ENCODE data around the gene RTN4R.

RTN4R gene

GRCh38 chr22:20246368-20247009, 21.6 kb downstream of the RTN4R start:
- no peak for DNase-seq (ENCODE audit: extremely low read depth, low read depth)
- no peak for TF ChIP-seq CTCF (IDR thresholded peaks at IDR 0.05; ENCODE audit: low read depth, low read length)

- TF ChIP-seq CTCF (IDR thresholded peaks at IDR 0.05; ENCODE audit: low read depth, low read length) = no peak
- DNase-seq (ENCODE audit: extremely low read depth, low read depth) = no peak
Measured at GRCh38 chr22:20245577-20246367, 22.3 kb downstream of the RTN4R start.

DNA sequence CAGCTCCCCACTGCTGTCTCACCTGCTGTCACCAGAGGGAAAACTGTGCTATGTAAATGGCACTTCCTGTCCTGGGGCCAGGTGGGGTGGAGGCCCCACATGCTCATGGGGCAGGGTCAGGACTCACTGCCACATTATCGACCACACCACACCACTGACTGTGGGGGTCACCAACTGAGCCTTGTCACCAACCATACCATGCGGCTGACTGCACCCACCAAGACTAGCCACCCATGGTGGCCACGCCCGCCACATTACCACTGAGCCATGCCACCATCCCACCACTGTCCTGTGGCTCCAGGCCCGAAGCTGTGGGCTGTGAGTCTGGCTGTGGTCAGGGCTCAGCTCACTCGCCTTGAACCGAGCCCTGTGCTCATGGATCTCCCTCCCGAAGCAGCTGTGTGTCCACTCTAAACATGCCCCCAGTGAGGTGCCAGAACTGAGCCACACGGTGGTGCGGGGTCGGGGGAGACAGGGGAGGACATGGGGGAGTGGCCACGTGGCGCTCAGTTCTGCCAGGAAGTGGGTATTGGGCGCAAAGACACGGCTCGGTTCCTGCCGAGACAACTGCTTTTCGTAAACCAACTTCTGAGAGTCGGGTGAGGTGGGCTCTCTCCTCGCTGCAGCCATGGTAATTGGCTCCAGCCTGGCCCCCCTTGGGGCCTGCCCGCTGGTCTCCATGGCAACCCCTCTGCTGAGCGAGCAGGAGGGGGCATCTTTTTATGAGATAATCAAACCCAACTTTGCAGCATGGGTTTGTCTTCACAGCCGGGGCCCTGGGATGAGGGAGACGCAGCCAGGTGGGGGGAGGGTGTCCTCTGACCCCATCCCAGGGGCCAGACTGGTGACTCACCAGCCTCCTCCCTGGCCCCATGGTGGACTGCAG, 23.2 kb downstream of the RTN4R start:
- TF ChIP-seq CTCF (IDR thresholded peaks at IDR 0.05; ENCODE audit: low read depth, low read length) = no peak
- DNase-seq (ENCODE audit: extremely low read depth, low read depth) = no peak

DNA sequence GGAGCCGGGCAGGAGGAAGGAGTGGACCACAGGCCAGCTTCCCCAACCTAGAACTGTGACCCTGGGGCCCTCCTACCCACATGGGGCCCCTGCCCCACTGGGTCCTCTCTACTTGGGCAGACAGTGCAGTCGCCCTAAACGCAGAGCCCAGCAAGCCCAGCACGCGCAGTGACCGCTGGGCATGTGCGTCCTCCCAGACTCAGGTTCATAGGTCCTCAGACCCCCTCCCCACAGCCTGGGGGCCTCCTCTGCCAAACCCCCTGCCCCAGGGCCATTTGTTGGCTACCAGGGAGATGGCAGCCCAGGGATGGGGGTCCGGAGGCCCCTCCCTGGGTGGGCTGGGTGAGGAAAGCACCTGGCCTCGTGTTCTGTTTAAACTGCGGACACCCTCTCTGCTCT, 23.9 kb downstream of the RTN4R start:
- no peak for TF ChIP-seq CTCF (IDR thresholded peaks at IDR 0.05; ENCODE audit: low read depth, low read length)
- DNase-seq (ENCODE audit: extremely low read depth, low read depth) = no peak

DNA sequence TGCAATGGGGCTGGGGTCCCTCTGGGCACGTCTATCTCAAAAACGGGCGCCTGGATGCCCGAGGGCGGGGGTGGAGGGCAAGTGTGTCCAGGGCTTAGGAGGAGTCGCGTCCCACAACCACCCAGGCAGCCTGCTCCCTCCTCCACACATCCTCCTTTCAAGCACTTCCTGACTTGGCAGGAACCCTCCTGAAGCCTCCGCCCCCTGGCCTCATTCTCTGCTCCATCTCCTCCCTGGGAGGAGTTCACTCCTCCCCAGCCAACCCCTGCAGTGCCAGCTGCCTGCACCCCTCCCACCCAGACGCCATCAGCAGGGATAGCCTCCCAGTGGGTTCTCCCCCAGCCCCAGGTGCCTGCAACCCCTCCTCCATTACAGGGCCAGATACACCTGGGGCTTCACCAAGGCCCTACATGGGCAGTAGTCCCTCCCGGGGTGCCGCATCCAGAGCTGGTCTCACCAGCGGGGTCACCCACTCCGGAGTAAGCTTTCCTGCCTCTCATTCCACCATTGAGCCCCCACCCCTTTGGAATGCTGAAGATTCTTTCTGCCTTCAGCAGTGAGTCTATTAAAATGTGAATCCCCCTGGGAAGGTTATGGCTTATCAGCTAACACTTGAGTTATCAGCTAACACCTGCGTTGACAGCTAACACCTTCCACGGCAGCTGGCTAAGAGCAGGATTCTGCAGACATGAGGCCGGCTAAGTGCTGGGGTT, 24.4 kb downstream of the RTN4R start:
- no peak for TF ChIP-seq CTCF (IDR thresholded peaks at IDR 0.05; ENCODE audit: low read depth, low read length)
- DNase-seq (ENCODE audit: extremely low read depth, low read depth) = peak; percentile 23

DNA sequence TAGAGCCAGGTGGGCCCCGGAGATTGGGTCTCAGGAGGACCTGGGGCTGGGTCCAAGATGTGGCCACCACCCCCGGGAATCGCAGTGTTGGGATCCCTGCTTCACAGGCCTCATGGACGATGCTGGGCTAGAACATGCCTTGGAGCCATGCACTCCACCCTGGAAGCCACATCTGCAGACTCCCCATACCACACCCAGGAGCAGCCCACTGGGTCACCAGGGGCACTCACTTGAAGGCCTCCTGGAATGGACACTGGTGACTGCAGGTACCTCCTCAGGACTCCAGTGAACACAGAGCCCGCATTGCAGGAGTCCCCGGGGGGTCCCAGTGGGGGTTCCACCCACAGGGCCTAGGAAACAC, 25.0 kb downstream of the RTN4R start:
- DNase-seq (ENCODE audit: extremely low read depth, low read depth) = no peak
- TF ChIP-seq CTCF (IDR thresholded peaks at IDR 0.05; ENCODE audit: low read depth, low read length) = no peak

Data from AG09319 (cell line).